A673 (cell line): ENCODE results near the gene GOLPH3.

ENCODE experiments used
- EZH2 ChIP-seq: fragments of 200-600 bp; sonication (generic); IDR thresholded peaks from 2 replicates; pipeline ENCODE4 v1.6.1; 2017; ENCODE audit warnings: borderline replicate concordance, low read depth, mild to moderate bottlenecking, mixed read lengths, antibody characterized with exemption, low read length; ENCODE audit not compliant: poor library complexity, severe bottlenecking
- TF ChIP-seq, protein P1 (sequence below): fragments of 300-800, 200-600 bp; sonication (generic); conservative IDR thresholded peaks from 2 replicates; pipeline ENCODE4 v1.5.1; 2017; ENCODE audit warnings: low read depth, mild to moderate bottlenecking, antibody characterized with exemption, low read length, moderate library complexity, mixed read lengths

- TF ChIP-seq, protein P1, sequence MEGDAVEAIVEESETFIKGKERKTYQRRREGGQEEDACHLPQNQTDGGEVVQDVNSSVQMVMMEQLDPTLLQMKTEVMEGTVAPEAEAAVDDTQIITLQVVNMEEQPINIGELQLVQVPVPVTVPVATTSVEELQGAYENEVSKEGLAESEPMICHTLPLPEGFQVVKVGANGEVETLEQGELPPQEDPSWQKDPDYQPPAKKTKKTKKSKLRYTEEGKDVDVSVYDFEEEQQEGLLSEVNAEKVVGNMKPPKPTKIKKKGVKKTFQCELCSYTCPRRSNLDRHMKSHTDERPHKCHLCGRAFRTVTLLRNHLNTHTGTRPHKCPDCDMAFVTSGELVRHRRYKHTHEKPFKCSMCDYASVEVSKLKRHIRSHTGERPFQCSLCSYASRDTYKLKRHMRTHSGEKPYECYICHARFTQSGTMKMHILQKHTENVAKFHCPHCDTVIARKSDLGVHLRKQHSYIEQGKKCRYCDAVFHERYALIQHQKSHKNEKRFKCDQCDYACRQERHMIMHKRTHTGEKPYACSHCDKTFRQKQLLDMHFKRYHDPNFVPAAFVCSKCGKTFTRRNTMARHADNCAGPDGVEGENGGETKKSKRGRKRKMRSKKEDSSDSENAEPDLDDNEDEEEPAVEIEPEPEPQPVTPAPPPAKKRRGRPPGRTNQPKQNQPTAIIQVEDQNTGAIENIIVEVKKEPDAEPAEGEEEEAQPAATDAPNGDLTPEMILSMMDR = no peak
- TF ChIP-seq EZH2 = no peak
These were observed 78.9 kb downstream of the GOLPH3 start for GRCh38 chr5:32095261-32095671.
